Karpas-422 (cell line): ENCODE results near the gene VGLL3. TPM values are rescaled to one million over a fixed set of nuclear protein-coding genes. Genes with fewer than 3 reads are reported as not detected.

Experiments
- DNase-seq: peaks from one replicate; pipeline ENCODE4 v3.0.0-alpha.2; 2015
- H2AFZ ChIP-seq: fragments of 200-600 bp; sonication (generic); 2 replicates; pipeline ENCODE4 v1.6.1; 2014; ENCODE audit warnings: antibody characterized with exemption, low read length, mixed read lengths
- H3K27ac ChIP-seq: fragments of 200-600 bp; sonication (generic); 2 replicates; pipeline ENCODE4 v1.5.1; 2014; ENCODE audit warnings: mild to moderate bottlenecking, low read length, moderate library complexity
- H3K27me3 ChIP-seq: fragments of 200-600 bp; sonication (generic); 2 replicates; pipeline ENCODE4 v1.6.1; 2014; ENCODE audit warnings: low read length, mixed read lengths
- H3K36me3 ChIP-seq: fragments of 200-600 bp; sonication (generic); 2 replicates; pipeline ENCODE4 v1.6.1; 2014; ENCODE audit warnings: low read length, mixed read lengths; ENCODE audit not compliant: insufficient read depth
- H3K4me1 ChIP-seq: fragments of 200-600 bp; sonication (generic); 2 replicates; pipeline ENCODE4 v1.6.1; 2014; ENCODE audit warnings: mild to moderate bottlenecking, low read length, mixed read lengths
- H3K4me2 ChIP-seq: fragments of 200-600 bp; sonication (generic); 2 replicates; pipeline ENCODE4 v1.6.1; 2014; ENCODE audit warnings: low read length, low read depth, mild to moderate bottlenecking; ENCODE audit not compliant: poor library complexity, severe bottlenecking
- H3K4me3 ChIP-seq: fragments of 200-600 bp; sonication (generic); 2 replicates; pipeline ENCODE4 v1.5.1; 2014; ENCODE audit warnings: mild to moderate bottlenecking, antibody characterized with exemption, low read length, mixed read lengths
- H3K79me2 ChIP-seq: fragments of 200-600 bp; sonication (generic); 2 replicates; pipeline ENCODE4 v1.6.1; 2014; ENCODE audit warnings: mild to moderate bottlenecking, low read length, mixed read lengths
- H3K9ac ChIP-seq: fragments of 200-600 bp; sonication (generic); 2 replicates; pipeline ENCODE4 v1.6.0; 2014; ENCODE audit warnings: low read length
- H3K9me2 ChIP-seq: fragments of 200-600 bp; sonication (generic), shearing (Covaris generic); replicated peaks from 2 replicates; pipeline ENCODE4 v1.6.0; 2014; ENCODE audit warnings: mild to moderate bottlenecking, low read length, moderate library complexity; ENCODE audit not compliant: insufficient read depth
- H3K9me3 ChIP-seq: fragments of 300-700, 200-600 bp; sonication (generic); 2 replicates; pipeline ENCODE4 v1.6.1; 2014; ENCODE audit warnings: low read length, mixed read lengths
- H4K20me1 ChIP-seq: fragments of 200-600 bp; sonication (generic); 2 replicates; pipeline ENCODE4 v1.6.1; 2014; ENCODE audit warnings: mild to moderate bottlenecking, antibody characterized with exemption, low read length, low read depth; ENCODE audit not compliant: insufficient read depth
- total RNA-seq: library from RNA; depleted of rRNA; stranded (reverse); fragments of >200 nt; shearing (Covaris generic); gene quantifications from 2 replicates; pipeline ENCODE4 v1.2.3, GENCODE V29; 2014; ENCODE audit warnings: low replicate concordance

VGLL3 gene
- total RNA-seq, 1 experiment from 2014 or later: not detected

DNA sequence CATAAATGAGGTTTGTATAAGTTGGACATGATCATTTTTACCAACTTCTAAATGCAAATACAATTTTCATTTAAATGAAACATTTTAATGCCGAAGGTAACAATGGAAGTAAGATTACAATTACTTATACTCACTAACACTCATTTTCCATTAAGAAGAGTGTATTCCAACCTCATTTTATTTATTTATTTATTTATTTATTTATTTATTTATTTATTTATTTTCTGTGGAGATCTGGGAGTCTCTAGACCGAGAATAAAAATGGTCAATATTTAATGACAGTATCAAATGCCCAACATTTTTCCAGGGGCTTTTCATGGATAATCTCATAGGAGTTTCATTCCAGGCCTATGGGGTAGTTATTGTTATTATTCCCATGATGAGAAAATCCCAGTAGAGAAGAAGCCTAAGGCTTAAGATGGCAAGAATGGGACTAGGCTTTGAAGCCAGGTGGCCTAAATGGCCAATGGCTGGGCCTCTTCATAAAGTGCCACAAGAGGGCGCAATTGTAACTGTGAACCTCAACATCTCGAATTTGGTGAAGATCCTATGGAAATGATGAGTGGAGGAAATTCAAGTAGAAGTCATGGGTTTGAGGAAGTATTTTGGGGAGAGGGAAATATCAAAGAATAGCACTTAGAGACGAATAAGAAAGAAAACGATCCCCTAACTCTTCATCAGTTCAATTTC, 21.3 kb downstream of the VGLL3 start:
- Histone ChIP-seq H3K9me2 (no peaks in the 10 kb centered on the region), H3K79me2 (no peaks in the 10 kb centered on the region), H3K4me3 (no peak overlapping the region), H2AFZ (no peak overlapping the region), H3K9me3 (no peaks in the 10 kb centered on the region), H3K9ac (no peak overlapping the region), H4K20me1 (no peaks in the 10 kb centered on the region), H3K27ac (no peak overlapping the region), H3K27me3 (no peaks in the 10 kb centered on the region), H3K36me3 (no peaks in the 10 kb centered on the region), H3K4me2 (no peak overlapping the region), H3K4me1 (no peaks in the 10 kb centered on the region)
- DNase-seq: peak; percentile 84

DNA sequence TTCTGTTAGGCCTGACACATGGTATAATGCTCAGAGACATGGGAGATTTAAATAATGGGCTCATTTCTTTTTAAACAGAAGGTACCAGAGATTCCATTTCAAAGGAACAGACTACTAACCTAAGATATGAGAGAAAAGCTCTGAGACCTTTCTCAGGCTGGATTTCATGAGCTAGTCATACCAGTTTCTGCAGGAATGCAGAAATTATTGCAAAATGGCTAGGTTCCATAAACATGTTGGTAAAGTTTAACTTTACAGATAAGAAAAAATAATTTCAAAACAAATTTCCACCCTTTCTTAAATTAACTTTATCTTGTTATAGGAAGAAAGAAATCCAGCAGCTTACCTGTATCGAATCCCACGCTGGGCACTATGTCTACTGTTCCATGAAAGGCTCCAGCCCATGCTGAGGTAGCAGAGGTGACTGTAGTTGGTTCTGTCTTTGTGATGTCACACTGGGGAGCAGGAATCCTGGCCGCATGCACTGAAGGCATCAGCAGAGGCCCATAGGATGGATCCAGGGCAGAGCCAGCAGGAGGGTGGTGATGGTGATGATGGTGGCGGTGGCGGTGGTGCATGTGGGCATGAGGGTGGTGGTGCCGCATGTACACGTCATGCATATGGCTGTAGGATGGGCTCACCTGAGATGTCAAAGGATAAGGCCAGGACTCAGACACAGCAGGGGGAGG, 22.6 kb downstream of the VGLL3 start:
- H3K4me3 ChIP-seq: no peak overlapping the region
- H3K9ac ChIP-seq: no peak overlapping the region
- H3K27ac ChIP-seq: no peak overlapping the region
- no peak overlapping the region for H3K4me2 ChIP-seq
- no peaks in the 10 kb centered on the region for H3K4me1 ChIP-seq
- H3K79me2 ChIP-seq: no peaks in the 10 kb centered on the region
- no peaks in the 10 kb centered on the region for H3K9me2 ChIP-seq
- no peaks in the 10 kb centered on the region for H3K9me3 ChIP-seq
- no peaks in the 10 kb centered on the region for H3K36me3 ChIP-seq
- DNase-seq: no peak
- H2AFZ ChIP-seq: no peak overlapping the region
- no peaks in the 10 kb centered on the region for H4K20me1 ChIP-seq
- no peaks in the 10 kb centered on the region for H3K27me3 ChIP-seq

DNA sequence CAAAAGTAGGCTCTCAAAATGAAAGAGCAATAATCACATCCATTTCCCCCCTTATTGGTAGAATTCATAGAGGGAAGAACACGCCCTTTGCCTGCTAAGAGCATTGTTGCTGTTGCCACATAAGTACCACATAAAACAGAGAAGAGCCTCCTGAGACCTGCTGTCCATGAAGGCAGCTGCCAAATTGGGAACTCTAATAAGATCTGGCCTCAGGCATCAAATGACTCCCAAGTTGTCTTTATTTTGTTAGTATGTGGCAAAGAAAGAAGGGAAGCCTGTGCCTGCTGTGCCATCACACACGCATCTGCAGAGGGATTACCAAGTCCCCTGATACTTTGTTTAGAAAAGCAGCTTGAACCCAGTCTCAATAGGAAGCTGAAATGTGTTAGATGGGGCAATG, 23.9 kb downstream of the VGLL3 start:
- Histone ChIP-seq H2AFZ (no peak overlapping the region), H3K79me2 (no peaks in the 10 kb centered on the region), H3K4me1 (peaks cover 3% of the 10 kb centered on the region; the same call in 1 of the 2 replicates), H3K9me3 (no peaks in the 10 kb centered on the region), H3K27ac (no peak overlapping the region), H3K9ac (no peak overlapping the region), H3K4me3 (no peak overlapping the region), H3K4me2 (no peak overlapping the region), H3K27me3 (no peaks in the 10 kb centered on the region), H4K20me1 (no peaks in the 10 kb centered on the region), H3K36me3 (no peaks in the 10 kb centered on the region), H3K9me2 (no peaks in the 10 kb centered on the region)
- no peak for DNase-seq

DNA sequence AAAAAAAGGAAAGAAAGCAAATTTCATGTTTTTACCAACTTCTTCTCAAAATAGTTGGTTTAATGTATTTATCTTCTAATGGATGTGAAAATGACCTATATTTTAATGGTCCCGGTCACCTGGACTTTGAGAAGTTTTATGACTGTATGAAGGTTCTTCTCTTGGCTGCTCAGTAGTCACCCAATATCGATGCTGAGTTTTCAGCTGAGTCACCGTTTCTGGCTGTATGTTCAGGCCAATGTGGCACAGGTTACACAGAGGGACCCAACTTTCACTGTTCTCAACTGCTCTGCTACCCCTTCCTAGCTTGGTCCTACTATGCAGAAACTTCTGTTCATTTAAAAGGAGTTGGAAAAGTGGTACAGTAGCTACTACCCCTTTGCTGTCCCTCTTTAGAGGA, 25.8 kb downstream of the VGLL3 start:
- H3K4me2 ChIP-seq: no peak overlapping the region
- no peaks in the 10 kb centered on the region for H3K27me3 ChIP-seq
- H3K79me2 ChIP-seq: no peaks in the 10 kb centered on the region
- H3K4me1 ChIP-seq: peaks cover 3% of the 10 kb centered on the region; the same call in 1 of the 2 replicates
- no peak overlapping the region for H3K9ac ChIP-seq
- no peaks in the 10 kb centered on the region for H3K9me2 ChIP-seq
- no peak overlapping the region for H2AFZ ChIP-seq
- H3K9me3 ChIP-seq: no peaks in the 10 kb centered on the region
- H3K4me3 ChIP-seq: no peak overlapping the region
- H3K27ac ChIP-seq: no peak overlapping the region
- no peaks in the 10 kb centered on the region for H3K36me3 ChIP-seq
- DNase-seq: no peak
- H4K20me1 ChIP-seq: no peaks in the 10 kb centered on the region

DNA sequence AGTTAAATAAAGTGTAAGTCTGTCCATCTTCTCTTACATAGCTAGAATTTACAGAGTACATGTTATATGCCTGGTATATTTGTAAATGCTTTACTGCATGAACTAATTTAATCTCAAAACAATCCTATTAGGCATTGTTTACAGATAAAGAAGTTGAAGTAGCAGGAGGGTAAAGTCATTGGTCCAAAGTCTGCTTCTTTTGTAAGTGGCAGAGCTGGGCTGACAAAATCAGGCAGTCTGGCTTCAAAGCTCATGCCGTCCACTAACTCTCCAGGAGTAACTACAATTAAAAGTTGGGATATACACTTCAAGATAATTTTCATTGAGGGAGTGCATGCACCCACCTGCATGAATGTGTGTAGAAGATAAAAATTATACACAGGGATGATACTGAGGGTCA, 27.3 kb downstream of the VGLL3 start:
- no peaks in the 10 kb centered on the region for H4K20me1 ChIP-seq
- no peak overlapping the region for H3K9ac ChIP-seq
- no peaks in the 10 kb centered on the region for H3K9me2 ChIP-seq
- H3K36me3 ChIP-seq: no peaks in the 10 kb centered on the region
- H3K27me3 ChIP-seq: no peaks in the 10 kb centered on the region
- no peak overlapping the region for H3K4me3 ChIP-seq
- peaks cover 3% of the 10 kb centered on the region; the same call in 1 of the 2 replicates for H3K4me1 ChIP-seq
- no peak for DNase-seq
- H3K79me2 ChIP-seq: no peaks in the 10 kb centered on the region
- H3K4me2 ChIP-seq: no peak overlapping the region
- H3K27ac ChIP-seq: no peak overlapping the region
- no peaks in the 10 kb centered on the region for H3K9me3 ChIP-seq
- H2AFZ ChIP-seq: no peak overlapping the region

DNA sequence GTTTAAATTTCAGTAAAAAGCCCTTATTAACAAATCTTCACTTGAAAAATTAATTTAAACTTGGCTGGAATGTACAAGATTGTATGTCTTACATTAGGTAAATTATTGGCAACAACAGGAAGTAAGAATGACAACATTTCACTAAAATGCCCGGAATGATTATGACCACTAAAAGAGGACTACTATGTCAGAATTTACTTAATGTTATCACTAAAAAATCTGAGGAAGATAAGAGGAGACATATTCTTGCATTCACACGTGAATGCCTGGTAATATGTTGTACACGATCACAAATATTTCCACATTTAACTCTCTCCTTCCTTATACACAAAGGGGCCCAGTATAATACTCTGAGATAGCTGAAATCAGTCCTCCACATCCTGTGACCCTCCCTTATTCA, 29.7 kb downstream of the VGLL3 start:
- H3K4me2 ChIP-seq: no peak overlapping the region

DNA sequence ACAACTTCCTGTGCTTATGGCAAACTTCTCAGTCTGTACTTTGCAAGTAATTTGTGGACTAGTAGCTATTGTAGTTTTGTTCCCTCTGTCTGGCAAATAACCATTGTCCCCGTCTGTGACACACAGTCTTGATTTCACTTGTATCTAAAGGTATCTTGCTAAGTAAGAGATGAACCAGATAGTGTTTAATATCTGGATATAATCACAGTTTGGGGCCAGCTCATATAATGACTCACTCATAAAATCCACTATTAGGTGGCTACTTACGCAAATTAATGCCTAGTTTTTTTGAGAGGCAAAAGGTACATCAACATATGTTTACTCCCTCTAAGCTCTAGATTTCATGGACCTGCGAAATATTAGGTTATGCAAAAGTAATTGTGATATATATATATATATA, 30.4 kb downstream of the VGLL3 start:
- H3K4me2 ChIP-seq: no peak overlapping the region
- DNase-seq: no peak
- H3K79me2 ChIP-seq: no peaks in the 10 kb centered on the region
- no peak overlapping the region for H3K4me3 ChIP-seq
- H3K27me3 ChIP-seq: no peaks in the 10 kb centered on the region
- no peaks in the 10 kb centered on the region for H3K36me3 ChIP-seq
- H3K27ac ChIP-seq: no peak overlapping the region
- no peaks in the 10 kb centered on the region for H4K20me1 ChIP-seq
- peaks cover 3% of the 10 kb centered on the region; the same call in 1 of the 2 replicates for H3K4me1 ChIP-seq
- no peak overlapping the region for H3K9ac ChIP-seq
- no peaks in the 10 kb centered on the region for H3K9me2 ChIP-seq
- no peaks in the 10 kb centered on the region for H3K9me3 ChIP-seq
- H2AFZ ChIP-seq: 0 out of 2 replicates have a peak overlapping the region, but pooled peaks have one; percentile 50

More for the DNA sequence above, 29.7 kb downstream of the VGLL3 start:
- Histone ChIP-seq H3K4me1 (peaks cover 3% of the 10 kb centered on the region; the same call in 1 of the 2 replicates), H2AFZ (no peak overlapping the region), H3K27ac (no peak overlapping the region), H3K27me3 (no peaks in the 10 kb centered on the region), H3K79me2 (no peaks in the 10 kb centered on the region), H3K9me3 (no peaks in the 10 kb centered on the region), H4K20me1 (no peaks in the 10 kb centered on the region), H3K36me3 (no peaks in the 10 kb centered on the region), H3K9ac (no peak overlapping the region), H3K4me3 (no peak overlapping the region), H3K9me2 (no peaks in the 10 kb centered on the region)
- DNase-seq: no peak

DNA sequence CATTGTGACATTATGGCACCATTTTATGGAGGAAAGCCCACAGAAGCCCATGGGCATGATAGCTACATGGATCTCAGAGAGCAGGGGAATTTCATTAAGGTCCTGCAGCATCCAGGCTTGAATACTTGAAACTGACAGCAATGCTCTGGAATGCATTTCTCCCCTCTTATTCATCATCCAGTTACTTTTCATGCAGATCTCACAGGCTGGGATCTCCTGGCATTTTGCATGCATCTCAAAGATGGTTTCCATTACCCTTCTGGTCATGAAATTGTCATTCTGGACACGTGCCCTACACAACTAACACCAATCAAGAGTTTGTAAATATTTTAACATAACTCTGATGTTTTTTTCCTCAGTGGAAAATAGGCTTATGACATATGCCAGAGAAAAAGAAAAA, 32.4 kb downstream of the VGLL3 start:
- Histone ChIP-seq H3K27ac (no peak overlapping the region), H4K20me1 (no peaks in the 10 kb centered on the region), H3K9me2 (no peaks in the 10 kb centered on the region), H3K4me3 (no peak overlapping the region), H3K4me2 (no peak overlapping the region), H3K9ac (no peak overlapping the region), H3K36me3 (no peaks in the 10 kb centered on the region), H3K9me3 (no peaks in the 10 kb centered on the region), H2AFZ (no peak overlapping the region), H3K27me3 (no peaks in the 10 kb centered on the region), H3K79me2 (no peaks in the 10 kb centered on the region), H3K4me1 (peaks cover 3% of the 10 kb centered on the region; the same call in 1 of the 2 replicates)
- DNase-seq: no peak
